ENCODE results near the gene GFRA4.

DNA sequence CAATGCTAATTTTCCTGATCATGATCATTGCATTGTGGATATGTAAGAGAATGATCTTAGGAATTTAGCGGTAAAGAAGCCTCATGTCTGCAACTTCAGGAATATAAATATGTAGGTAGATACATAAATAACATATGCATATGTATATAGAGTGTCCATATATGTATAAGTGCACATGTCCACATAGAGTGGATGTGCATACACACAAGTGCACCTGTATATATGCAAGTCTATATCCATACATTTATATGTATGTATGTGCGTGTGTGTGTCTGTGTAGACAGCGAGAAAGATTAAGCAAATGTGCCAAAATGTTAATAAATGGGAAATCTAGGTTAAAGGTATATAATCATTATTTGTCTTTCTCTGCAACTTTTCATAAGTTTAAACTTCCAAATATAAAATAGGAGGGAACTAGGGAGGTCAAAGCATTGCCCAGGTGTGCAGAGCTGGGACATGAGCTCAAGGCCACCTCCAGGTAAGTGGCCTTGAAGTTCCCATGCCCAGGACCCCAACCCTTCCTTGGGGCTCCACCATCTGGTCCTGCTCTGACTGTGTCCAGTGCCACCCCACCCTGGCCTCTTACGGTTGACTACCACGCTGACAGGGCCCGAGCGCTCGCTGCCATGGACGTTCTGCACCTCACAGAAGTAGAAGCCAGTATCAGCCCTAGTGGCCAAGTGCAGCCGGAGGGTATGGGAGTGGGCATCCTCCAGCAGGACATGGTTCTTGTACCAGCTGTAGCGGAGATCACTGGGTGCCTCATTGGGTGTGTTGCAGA is 39.6 kb upstream of the GFRA4 start:
- TF ChIP-seq, protein P1, sequence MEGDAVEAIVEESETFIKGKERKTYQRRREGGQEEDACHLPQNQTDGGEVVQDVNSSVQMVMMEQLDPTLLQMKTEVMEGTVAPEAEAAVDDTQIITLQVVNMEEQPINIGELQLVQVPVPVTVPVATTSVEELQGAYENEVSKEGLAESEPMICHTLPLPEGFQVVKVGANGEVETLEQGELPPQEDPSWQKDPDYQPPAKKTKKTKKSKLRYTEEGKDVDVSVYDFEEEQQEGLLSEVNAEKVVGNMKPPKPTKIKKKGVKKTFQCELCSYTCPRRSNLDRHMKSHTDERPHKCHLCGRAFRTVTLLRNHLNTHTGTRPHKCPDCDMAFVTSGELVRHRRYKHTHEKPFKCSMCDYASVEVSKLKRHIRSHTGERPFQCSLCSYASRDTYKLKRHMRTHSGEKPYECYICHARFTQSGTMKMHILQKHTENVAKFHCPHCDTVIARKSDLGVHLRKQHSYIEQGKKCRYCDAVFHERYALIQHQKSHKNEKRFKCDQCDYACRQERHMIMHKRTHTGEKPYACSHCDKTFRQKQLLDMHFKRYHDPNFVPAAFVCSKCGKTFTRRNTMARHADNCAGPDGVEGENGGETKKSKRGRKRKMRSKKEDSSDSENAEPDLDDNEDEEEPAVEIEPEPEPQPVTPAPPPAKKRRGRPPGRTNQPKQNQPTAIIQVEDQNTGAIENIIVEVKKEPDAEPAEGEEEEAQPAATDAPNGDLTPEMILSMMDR (IDR thresholded peaks at IDR 0.05; ENCODE audit: extremely low read depth in 1 of 2, insufficient read depth in 1 of 2, low read depth in 1 of 2, low read length in 2 of 2), result no peak
- no peak for TF ChIP-seq POLR2AphosphoS5 (IDR thresholded peaks at IDR 0.05; ENCODE audit: insufficient read depth, low read depth, low read length)
- TF ChIP-seq JUN (IDR thresholded peaks at IDR 0.05; ENCODE audit: borderline replicate concordance, insufficient read depth, insufficient read length, low read depth), result no peak
- TF ChIP-seq POLR2A (IDR thresholded peaks at IDR 0.05; ENCODE audit: low read depth, low read length), result no peak
- no peak for TF ChIP-seq EZH2 (IDR thresholded peaks at IDR 0.05; ENCODE audit: borderline replicate concordance, low read depth, low read length, severe bottlenecking)

All from endothelial cell of umbilical vein (primary cell).